B cell (primary cell): ENCODE results near the gene INAFM2. TPM values are rescaled to one million over a fixed set of nuclear protein-coding genes. Genes with fewer than 3 reads are reported as not detected.

Source experiments
- ATAC-seq: fragments of 200-7000 bp; cut with Tn5 transposase; one replicate; pipeline ENCODE4 v1.10.0; 2021; ENCODE audit warnings: low read depth, mild to moderate bottlenecking, moderate number of reproducible peaks, moderate library complexity
- CTCF ChIA-PET: fragments of 350-600 bp; sonication (Branson Sonifier 250); formaldehyde crosslinking; loops from one replicate; lab custom pipeline; 2021; ENCODE audit warnings: antibody characterized with exemption, inconsistent platforms; lab: Charles Lee
- POLR2A ChIA-PET: fragments of 350-600 bp; sonication (Branson Sonifier 250); formaldehyde crosslinking; loops from one replicate; lab custom pipeline; 2021; ENCODE audit warnings: antibody characterized with exemption; lab: Charles Lee
- DNase-seq: peaks from one replicate; pipeline ENCODE4 v3.0.0; 2013
- H2AFZ ChIP-seq: 2 replicates; pipeline ENCODE4 v1.6.1; 2012; ENCODE audit warnings: mild to moderate bottlenecking, low read depth, low read length; ENCODE audit not compliant: insufficient read depth, poor library complexity, severe bottlenecking
- H3K27ac ChIP-seq, 2 donors: 1 replicate in 1 of 2; 2 replicates in 1 of 2; pipeline ENCODE4 v1.5.1; 2012 to 2013; ENCODE audit warnings: low read length in 2 of 2, mild to moderate bottlenecking in 2 of 2, moderate library complexity in 1 of 2
- H3K27me3 ChIP-seq, 4 experiments: fragments of 200-600 bp in 1 of 4; sonication (generic) in 1 of 4; replicated peaks in 1 of 4; 1 replicate in 2 of 4; 2 replicates in 2 of 4; pipeline versions ENCODE4 v1.6.1 to v1.7.0; 2013 to 2016; ENCODE audit warnings: low read length in 3 of 4, mild to moderate bottlenecking in 2 of 4, mixed read lengths in 1 of 4, moderate library complexity in 1 of 4; ENCODE audit not compliant: insufficient read depth in 4 of 4, control insufficient read depth in 3 of 4; ENCODE audit errors: control extremely low read depth in 1 of 4
- H3K36me3 ChIP-seq, 2 experiments: replicated peaks in 1 of 2; 1 replicate in 1 of 2; 2 replicates in 1 of 2; pipeline versions ENCODE4 v1.6.1 to v1.7.1; 2013; ENCODE audit warnings: low read length in 1 of 2; ENCODE audit not compliant: insufficient read depth in 2 of 2, control insufficient read depth in 1 of 2; ENCODE audit errors: control extremely low read depth in 1 of 2, extremely low read depth in 1 of 2
- H3K4me1 ChIP-seq, 2 donors: fragments of 200-600 bp in 1 of 2; sonication (generic) in 1 of 2; 1 replicate in 1 of 2; 2 replicates in 1 of 2; pipeline versions ENCODE4 v1.5.1 to v1.6.1; 2013 to 2017; ENCODE audit warnings: low read length in 2 of 2; ENCODE audit not compliant: control insufficient read depth in 2 of 2, insufficient read depth in 2 of 2
- H3K4me2 ChIP-seq: replicated peaks from 2 replicates; pipeline ENCODE3; 2012; ENCODE audit warnings: mild to moderate bottlenecking, low read depth, low read length; ENCODE audit not compliant: poor library complexity, severe bottlenecking
- H3K4me3 ChIP-seq, 5 experiments: fragments of 200-600 bp in 1 of 5; sonication (generic) in 1 of 5; 1 replicate in 3 of 5; 2 replicates in 2 of 5; pipeline versions ENCODE4 v1.5.1 to v1.7.0; 2011 to 2016; ENCODE audit warnings: low read length in 4 of 5, mild to moderate bottlenecking in 4 of 5, low read depth in 2 of 5, control low read depth in 1 of 5, moderate library complexity in 1 of 5; ENCODE audit not compliant: insufficient read depth in 1 of 5; ENCODE audit errors: control extremely low read depth in 1 of 5, extremely low read depth in 1 of 5
- H3K79me2 ChIP-seq: fragments of 200-600 bp; sonication (generic); one replicate; pipeline ENCODE4 v1.6.0; 2016; ENCODE audit warnings: low read length; ENCODE audit not compliant: control insufficient read depth, insufficient read depth
- H3K9ac ChIP-seq: fragments of 200-600 bp; sonication (generic); 2 replicates; pipeline ENCODE4 v1.6.1; 2017; ENCODE audit warnings: mild to moderate bottlenecking, low read length, moderate library complexity
- H3K9me3 ChIP-seq, 3 donors: one replicate each; pipeline versions ENCODE4 v1.6.1 to v1.7.1; 2013; ENCODE audit warnings: low read length in 2 of 3; ENCODE audit not compliant: control insufficient read depth in 2 of 3, insufficient read depth in 1 of 3; ENCODE audit errors: control extremely low read depth in 1 of 3
- H4K20me1 ChIP-seq: 2 replicates; pipeline ENCODE4 v1.6.0; 2012; ENCODE audit warnings: mild to moderate bottlenecking, low read length; ENCODE audit not compliant: insufficient read depth, control insufficient read depth, poor library complexity, severe bottlenecking
- H3K27ac Mint-ChIP-seq: one replicate; pipeline ENCODE4 v1.8.0; 2021; ENCODE audit warnings: mixed read lengths
- H3K27me3 Mint-ChIP-seq: one replicate; pipeline ENCODE4 v1.8.0; 2021; ENCODE audit warnings: mixed read lengths
- H3K4me1 Mint-ChIP-seq: one replicate; pipeline ENCODE4 v1.8.0; 2021; ENCODE audit warnings: mixed read lengths
- H3K4me3 Mint-ChIP-seq: one replicate; pipeline ENCODE4 v1.8.0; 2021; ENCODE audit warnings: mixed read lengths
- H3K9me3 Mint-ChIP-seq: one replicate; pipeline ENCODE4 v1.8.0; 2022; ENCODE audit warnings: mixed read lengths; ENCODE audit not compliant: insufficient read depth
- CTCF ChIP-seq: fragments of 200-600 bp; IDR thresholded peaks from one replicate; pipeline ENCODE4 v1.8.0; 2022; ENCODE audit warnings: antibody characterized with exemption, mild to moderate bottlenecking
- EZH2 ChIP-seq: IDR thresholded peaks from 2 replicates; pipeline ENCODE4 v1.6.1; 2012; ENCODE audit warnings: borderline replicate concordance, low read depth, mild to moderate bottlenecking, moderate library complexity, low read length; ENCODE audit not compliant: insufficient read depth, poor library complexity, severe bottlenecking
- WGBS: methylation state at CpG from one replicate; pipeline ENCODE4 v1.1.5; 2013; ENCODE audit warnings: missing lambda C conversion rate; ENCODE audit not compliant: insufficient coverage; 5-methylcytosine and 5-hydroxymethylcytosine counted together
- intact Hi-C: fragments of 100-400 bp; cut with micrococcal nuclease; formaldehyde crosslinking; loops from one replicate; pipeline ENCODE4 v1.10.0; 2022
- polyA plus RNA-seq: library from polyadenylated mRNA; depleted of rRNA; stranded (reverse); fragments of >200 nt; gene quantifications from 2 replicates; pipeline ENCODE4 v1.2.3, GENCODE V29; 2012
- total RNA-seq, 2 donors: library from RNA; stranded (reverse); fragments of 120-200 nt in 1 of 2; gene quantifications; 1 replicate in 1 of 2; 2 replicates in 1 of 2; pipeline versions ENCODE4 v1.2.3 to v1.2.4, GENCODE V29; 2013 to 2022

INAFM2 gene
- total and polyA plus RNA-seq, 2 donors (not counting 1 experiment from before 2014, with no cell fraction given), result 3.0 to 7.0 TPM

- H3K4me3 ChIP-seq, result no peak overlapping the region
- no peak overlapping the region for H3K4me2 ChIP-seq
- POLR2A ChIA-PET, result no interaction called here
- Mint-ChIP-seq H3K27me3 (no peaks in the 10 kb centered on the region), H3K27ac (no peak overlapping the region), H3K9me3 (peaks cover 6% of the 10 kb centered on the region), H3K4me1 (peaks cover 11% of the 10 kb centered on the region), H3K4me3 (no peak overlapping the region)
- peaks cover 0 to 12% (median 0%) of the 10 kb centered on the region in 3 donors for H3K9me3 ChIP-seq
- ATAC-seq (no peak), DNase-seq (no peak)
- H4K20me1 ChIP-seq, result no peaks in the 10 kb centered on the region
- H2AFZ ChIP-seq, result no peak overlapping the region
- intact Hi-C loops, result no loop called here
- CTCF ChIA-PET, result interaction anchor here (0.8 to 14.9 kb wide), 4 partner anchors 13 to 40 kb away, joined by 3 to 204 read pairs (median 19); partner anchors contain the start of gene CCDC9B
- H3K27ac ChIP-seq, result no peak overlapping the region
- WGBS, result no CpG with 5 or more reads among the region's 2 CpGs
- H3K9ac ChIP-seq, result no peak overlapping the region
- H3K27me3 ChIP-seq, result no peaks in the 10 kb centered on the region
- peaks cover 0 to 71% of the 10 kb centered on the region in 2 experiments for H3K36me3 ChIP-seq
- no peak for TF ChIP-seq CTCF
- no peak for TF ChIP-seq EZH2
- no peaks in the 10 kb centered on the region for H3K4me1 ChIP-seq
- H3K79me2 ChIP-seq, result no peaks in the 10 kb centered on the region
Measured at GRCh38 chr15:40300367-40300766, 23.1 kb upstream of the INAFM2 start.

GRCh38 chr15:40300771-40301170 lies 22.7 kb upstream of the INAFM2 start:
- H3K4me1 ChIP-seq, result no peaks in the 10 kb centered on the region
- no peak overlapping the region for H3K4me3 ChIP-seq
- no peak overlapping the region for H3K27ac ChIP-seq
- POLR2A ChIA-PET, result no interaction called here
- no peak overlapping the region for H3K4me3 Mint-ChIP-seq
- H3K79me2 ChIP-seq, result no peaks in the 10 kb centered on the region
- no CpG with 5 or more reads among the region's 2 CpGs for WGBS
- H3K4me1 Mint-ChIP-seq, result peaks cover 8% of the 10 kb centered on the region
- no peak overlapping the region for H3K4me2 ChIP-seq
- no peaks in the 10 kb centered on the region for H3K27me3 Mint-ChIP-seq
- H2AFZ ChIP-seq, result no peak overlapping the region
- peaks cover 0 to 12% (median 0%) of the 10 kb centered on the region in 3 donors for H3K9me3 ChIP-seq
- no peaks in the 10 kb centered on the region for H3K27me3 ChIP-seq
- no peak for TF ChIP-seq CTCF
- TF ChIP-seq EZH2, result no peak
- H3K9me3 Mint-ChIP-seq, result peaks cover 6% of the 10 kb centered on the region
- no peak for DNase-seq
- CTCF ChIA-PET, result interaction anchor here (0.8 to 14.9 kb wide), 6 partner anchors 9 to 39 kb away, joined by 3 to 204 read pairs (median 6); partner anchors contain the start of gene CCDC9B
- no peaks in the 10 kb centered on the region for H4K20me1 ChIP-seq
- intact Hi-C loops, result no loop called here
- H3K27ac Mint-ChIP-seq, result no peak overlapping the region
- no peak overlapping the region for H3K9ac ChIP-seq
- peaks cover 0 to 69% of the 10 kb centered on the region in 2 experiments for H3K36me3 ChIP-seq
- no peak for ATAC-seq
